Esophagus muscularis mucosa (tissue), 4 donors: ENCODE data around the gene KMT5B.

Experiments used
- EP300 ChIP-seq: sonication (generic); formaldehyde crosslinking; IDR thresholded peaks from one replicate; pipeline ENCODE4 v1.6.1; 2017; ENCODE audit warnings: antibody characterized with exemption
- POLR2AphosphoS5 ChIP-seq, 2 donors: sonication (generic); formaldehyde crosslinking; IDR thresholded peaks; one replicate each; pipeline ENCODE4 v1.6.1; 2017; ENCODE audit warnings: antibody characterized with exemption in 2 of 2
- TF ChIP-seq, protein P1 (sequence below), 3 experiments: fragments of 200-600 bp in 2 of 3; fragments of 450-650 bp in 1 of 3; sonication (generic) in 2 of 3; IDR thresholded peaks; one replicate each; pipeline ENCODE4 v1.5.1; 2017 to 2019; ENCODE audit warnings: antibody characterized with exemption in 3 of 3, mild to moderate bottlenecking in 2 of 3, moderate library complexity in 1 of 3

DNA sequence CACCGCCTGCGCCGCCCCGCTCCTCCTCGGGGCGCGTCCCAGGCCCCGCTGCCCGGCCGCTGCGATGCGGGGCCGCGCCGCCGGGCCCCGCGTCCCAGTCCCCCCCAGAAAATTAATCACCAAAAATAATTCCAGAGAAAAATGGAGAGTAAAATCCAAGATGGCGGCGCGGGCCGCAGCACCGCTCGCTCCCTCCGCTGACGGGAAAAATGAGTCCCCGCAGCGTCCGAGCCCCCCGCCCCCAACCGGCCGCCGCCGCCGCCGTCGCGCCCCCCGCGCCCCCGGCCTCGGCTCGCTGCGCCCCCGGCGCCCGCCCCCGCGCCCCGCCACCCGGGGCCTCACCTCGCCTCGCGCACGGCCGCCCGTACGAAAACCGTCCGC lies at the start of gene KMT5B:
- TF ChIP-seq EP300 (no peak), POLR2AphosphoS5 (IDR thresholded peaks at IDR 0.05) (no peak)
- TF ChIP-seq, protein P1, sequence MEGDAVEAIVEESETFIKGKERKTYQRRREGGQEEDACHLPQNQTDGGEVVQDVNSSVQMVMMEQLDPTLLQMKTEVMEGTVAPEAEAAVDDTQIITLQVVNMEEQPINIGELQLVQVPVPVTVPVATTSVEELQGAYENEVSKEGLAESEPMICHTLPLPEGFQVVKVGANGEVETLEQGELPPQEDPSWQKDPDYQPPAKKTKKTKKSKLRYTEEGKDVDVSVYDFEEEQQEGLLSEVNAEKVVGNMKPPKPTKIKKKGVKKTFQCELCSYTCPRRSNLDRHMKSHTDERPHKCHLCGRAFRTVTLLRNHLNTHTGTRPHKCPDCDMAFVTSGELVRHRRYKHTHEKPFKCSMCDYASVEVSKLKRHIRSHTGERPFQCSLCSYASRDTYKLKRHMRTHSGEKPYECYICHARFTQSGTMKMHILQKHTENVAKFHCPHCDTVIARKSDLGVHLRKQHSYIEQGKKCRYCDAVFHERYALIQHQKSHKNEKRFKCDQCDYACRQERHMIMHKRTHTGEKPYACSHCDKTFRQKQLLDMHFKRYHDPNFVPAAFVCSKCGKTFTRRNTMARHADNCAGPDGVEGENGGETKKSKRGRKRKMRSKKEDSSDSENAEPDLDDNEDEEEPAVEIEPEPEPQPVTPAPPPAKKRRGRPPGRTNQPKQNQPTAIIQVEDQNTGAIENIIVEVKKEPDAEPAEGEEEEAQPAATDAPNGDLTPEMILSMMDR (IDR thresholded peaks at IDR 0.05) = no peak
